HuH-7.5 (cell line): ENCODE measurements around the gene PCSK6.

ENCODE experiments used
- DNase-seq: peaks from one replicate; pipeline ENCODE4 v3.0.0; 2011; ENCODE audit warnings: low spot score

Gene PCSK6

GRCh38 chr15:101498717-101499480, 9.4 kb upstream of the PCSK6 start:
- DNase-seq, result peak; percentile 10

DNA sequence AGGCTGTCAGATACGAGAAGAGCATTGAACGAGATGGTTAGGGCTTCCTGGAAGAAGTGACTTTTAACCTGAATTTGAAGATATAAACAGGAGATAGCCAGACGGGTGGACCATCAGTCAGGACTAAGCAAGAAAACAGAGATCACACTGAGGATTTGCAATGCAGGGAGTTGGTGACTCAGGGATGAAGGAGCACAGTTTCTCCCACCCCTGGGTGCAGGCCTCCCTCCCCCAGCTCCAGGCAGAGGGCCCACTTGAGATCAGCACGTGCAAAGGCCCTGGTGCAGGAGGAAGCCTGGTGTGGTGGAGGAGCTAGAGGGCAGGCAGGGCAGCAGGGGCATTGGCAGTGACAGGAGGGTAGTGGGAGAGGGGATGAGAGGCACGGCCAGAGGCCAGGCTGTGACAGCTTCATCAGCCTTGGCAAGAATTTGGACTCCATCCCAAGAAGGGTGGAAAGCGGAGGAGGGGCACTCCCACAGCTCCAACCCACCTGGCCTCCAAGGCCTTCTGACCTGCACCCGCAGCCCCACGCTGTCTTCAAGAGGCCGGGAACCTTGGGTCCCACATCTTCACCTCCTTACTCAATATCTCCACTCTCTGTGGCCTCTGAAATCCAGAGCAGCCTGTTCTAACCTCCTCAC, 8.7 kb upstream of the PCSK6 start:
- DNase-seq, result no peak

- DNase-seq, result peak; percentile 43
Measured at GRCh38 chr15:101497484-101498034, 8.1 kb upstream of the PCSK6 start.

DNA sequence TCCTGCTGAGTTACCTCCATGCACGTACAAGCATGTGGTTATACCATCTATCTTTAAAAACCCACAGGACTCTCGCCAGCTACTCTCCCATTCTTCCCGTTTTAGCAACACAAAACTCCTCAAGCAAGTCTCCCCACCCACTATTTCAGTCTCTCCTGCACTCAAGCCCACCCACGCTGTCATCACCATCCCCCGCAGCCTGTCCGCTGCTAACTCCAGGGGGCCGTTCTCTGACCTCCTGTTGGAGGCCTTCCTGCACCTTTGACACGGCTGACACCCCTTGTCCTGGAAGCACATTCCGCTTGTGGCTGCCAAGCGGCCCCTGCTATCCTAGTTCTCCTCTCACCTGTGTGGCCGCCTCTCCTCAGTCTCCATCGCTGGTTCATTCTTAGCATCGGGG, 7.5 kb upstream of the PCSK6 start:
- peak; percentile 26 for DNase-seq

- peak; percentile 39 for DNase-seq
Measured at GRCh38 chr15:101496198-101496986, 6.9 kb upstream of the PCSK6 start.

DNA sequence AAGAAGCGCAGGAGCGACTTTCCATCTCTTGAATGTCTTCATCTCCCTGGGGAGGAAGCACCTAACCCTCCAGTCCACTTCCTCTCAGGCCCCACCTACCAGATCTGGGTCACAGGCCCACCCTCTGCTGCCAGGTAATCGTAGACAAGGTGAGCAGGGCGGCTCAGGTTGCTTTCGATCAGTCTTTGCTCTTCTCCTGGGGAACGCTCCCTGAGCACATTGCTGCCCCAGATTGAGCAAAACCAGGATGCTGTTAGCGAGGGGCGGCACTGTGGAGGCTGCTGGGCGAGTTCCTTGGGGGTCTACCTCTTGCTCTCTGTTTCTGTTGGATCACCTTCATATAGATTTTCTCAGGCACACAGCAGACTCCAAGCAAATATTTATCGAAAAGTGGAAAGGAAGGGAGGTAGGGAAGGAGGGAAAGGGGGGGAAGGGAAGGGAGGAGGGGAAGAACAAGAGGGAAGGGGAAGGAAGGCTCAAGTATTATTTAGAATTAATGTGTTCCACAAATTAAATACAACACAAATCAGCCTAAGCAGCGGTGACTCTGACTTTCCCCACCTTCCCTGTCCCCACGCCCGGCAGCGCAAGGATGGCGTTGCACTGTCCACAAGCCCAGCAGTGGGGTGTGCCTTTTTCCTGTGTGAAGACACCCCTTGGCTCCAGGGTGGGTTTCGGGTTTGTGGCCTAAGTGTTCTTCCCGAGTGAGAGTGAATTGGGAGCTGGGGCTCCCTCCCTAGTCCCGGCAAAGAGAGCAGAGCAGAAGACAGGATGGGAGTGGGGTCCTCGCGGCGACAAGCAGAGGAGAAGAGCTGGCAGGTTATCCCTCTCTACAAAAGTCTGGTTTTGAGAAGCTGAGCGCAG, 6.1 kb upstream of the PCSK6 start:
- peak; percentile 18 for DNase-seq

DNA sequence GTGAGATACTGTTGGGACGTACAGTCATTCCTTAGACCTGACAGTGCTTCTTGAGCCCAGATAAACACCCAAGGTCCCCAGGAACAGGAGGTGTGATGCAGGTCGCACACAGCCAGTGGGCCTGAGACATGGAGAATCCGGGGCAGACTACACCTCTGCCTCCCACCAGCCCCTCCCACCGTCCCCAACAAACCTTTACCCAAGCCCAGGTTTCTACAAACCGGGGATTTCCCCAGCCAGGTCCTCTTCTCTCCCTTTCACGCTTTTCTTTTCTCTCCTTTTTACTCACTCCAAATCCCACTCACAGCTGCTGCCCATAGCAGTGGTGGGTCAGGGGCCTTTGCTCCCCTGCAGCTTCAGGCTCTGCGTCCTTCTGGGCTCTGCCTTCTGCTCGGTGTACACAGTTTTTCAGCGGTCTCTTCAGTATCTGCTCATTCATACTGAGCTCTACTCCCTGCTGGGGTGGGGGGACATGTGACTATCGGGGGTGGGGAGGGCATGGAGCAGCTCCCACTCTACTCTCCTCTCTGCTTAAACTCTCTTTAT, 4.8 kb upstream of the PCSK6 start:
- peak; percentile 12 for DNase-seq

- no peak for DNase-seq
Measured at GRCh38 chr15:101492766-101493692, 3.5 kb upstream of the PCSK6 start.

- no peak for DNase-seq
Measured at GRCh38 chr15:101491734-101492640, 2.5 kb upstream of the PCSK6 start.

- no peak for DNase-seq
Measured at GRCh38 chr15:101490922-101491733, 1.6 kb upstream of the PCSK6 start.

DNA sequence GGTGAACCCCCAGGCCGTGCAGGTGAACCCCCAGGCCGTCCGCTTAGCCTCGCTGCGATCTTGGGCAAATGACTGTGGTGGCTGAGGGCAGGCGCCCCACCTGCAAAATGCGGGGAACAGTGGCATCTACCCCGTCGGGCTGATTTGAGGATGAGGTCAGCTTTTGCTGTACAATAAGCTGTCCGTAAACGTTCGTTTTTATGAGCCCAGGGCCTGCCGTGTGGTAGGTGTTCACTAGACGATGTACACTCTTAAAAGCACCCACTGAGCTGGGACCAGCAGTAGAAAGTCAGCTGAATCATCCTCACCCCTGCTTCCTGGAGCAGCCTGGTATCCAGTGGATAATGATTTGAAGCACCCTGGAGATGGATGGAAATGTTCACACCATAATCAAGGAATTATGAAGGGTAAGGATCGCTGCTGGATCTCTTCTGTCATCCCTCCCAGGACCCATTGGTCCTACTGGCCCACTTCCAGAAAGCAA, 943 bp upstream of the PCSK6 start:
- no peak for DNase-seq

- peak; percentile 97 for DNase-seq
Measured at GRCh38 chr15:101489237-101489598, 289 bp downstream of the PCSK6 start.

DNA sequence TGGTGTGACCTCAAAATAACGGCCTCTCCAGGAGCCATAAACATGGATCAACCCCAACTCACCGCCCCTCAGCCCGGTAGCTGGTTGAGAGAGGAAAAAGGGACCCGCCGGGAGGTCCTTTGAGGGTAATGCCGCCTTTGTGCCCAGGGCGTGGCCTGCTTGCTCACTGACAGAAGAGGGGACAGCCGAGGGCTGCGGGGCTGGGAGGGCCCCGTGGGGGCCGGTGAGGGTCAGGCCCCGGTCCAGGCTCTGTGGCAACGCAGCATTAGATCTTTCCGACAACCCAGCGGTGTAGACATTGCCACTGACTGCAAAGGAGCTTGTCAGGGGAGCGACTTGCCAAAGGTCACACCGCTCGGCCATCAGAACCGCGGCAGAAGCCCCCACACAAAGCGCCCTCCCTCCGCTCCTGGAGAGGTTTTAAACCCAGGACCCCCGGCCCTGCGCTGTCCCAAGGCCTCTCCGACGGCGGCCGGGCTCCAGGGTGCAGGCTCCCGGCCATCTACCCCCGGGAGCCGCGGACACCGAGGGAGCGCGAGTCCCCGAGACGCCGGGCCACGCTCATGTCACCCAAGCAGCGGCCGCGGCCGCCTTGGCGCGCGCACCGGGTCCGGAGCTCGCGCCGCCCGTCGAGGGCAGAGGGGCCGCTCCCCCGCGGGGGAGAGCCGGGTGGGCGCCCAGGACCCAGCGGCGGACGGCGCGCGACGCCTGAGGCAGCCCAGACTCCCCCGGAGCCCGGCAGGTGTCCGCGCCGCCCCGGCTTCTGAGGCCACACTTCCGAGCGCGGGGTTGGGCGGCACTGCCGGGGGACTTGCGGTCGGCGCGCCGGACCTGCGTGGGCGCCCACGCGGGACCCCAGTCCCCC, 975 bp downstream of the PCSK6 start:
- DNase-seq, result peak; percentile 89

GRCh38 chr15:101486696-101487459, 2.6 kb downstream of the PCSK6 start:
- DNase-seq, result no peak

DNA sequence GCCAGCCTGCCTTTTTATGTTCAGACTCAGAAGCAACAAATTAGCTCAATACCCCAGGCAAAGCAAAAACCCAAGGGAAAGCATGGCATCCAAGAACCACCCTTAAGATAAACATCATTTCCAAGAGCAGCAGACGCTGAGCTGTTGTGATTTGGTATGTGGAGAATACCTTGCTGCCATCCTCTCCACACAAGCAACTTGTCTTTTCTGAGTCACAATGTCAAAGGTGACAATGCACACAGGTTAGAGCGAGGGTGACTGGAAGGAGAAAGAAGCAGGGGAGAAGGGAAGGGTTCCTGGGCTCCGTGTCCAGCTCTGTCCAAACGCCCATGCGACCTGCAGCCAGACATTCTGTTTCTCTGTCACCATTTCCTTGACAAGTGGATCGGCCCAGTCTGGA, 6.0 kb downstream of the PCSK6 start:
- DNase-seq, result no peak
